ENCODE measurements around the gene DCP1A.

DCP1A gene

GRCh38 chr3:53247619-53248018, 99.7 kb downstream of the DCP1A start:
- no peak for DNase-seq (ENCODE audit: low read depth in 2 of 2)

- no peak for DNase-seq (ENCODE audit: low read depth in 2 of 2)
Observed at GRCh38 chr3:53244271-53244670, 103.1 kb downstream of the DCP1A start.

GRCh38 chr3:53243785-53244184, 103.6 kb downstream of the DCP1A start:
- DNase-seq (ENCODE audit: low read depth in 2 of 2) = no peak

- DNase-seq (ENCODE audit: low read depth in 2 of 2) = no peak
Observed at GRCh38 chr3:53243165-53243564, 104.2 kb downstream of the DCP1A start.

- no peak for DNase-seq (ENCODE audit: low read depth in 2 of 2)
Observed at GRCh38 chr3:53242642-53243041, 104.7 kb downstream of the DCP1A start.

- no peak for DNase-seq (ENCODE audit: low read depth in 2 of 2)
Observed at GRCh38 chr3:53242155-53242554, 105.2 kb downstream of the DCP1A start.

GRCh38 chr3:53240989-53241972, 106.1 kb downstream of the DCP1A start:
- no peak for DNase-seq (ENCODE audit: low read depth in 2 of 2)

GRCh38 chr3:53239800-53240199, 107.5 kb downstream of the DCP1A start:
- DNase-seq (ENCODE audit: low read depth in 2 of 2) = no peak

- no peak for DNase-seq (ENCODE audit: low read depth in 2 of 2)
Observed at GRCh38 chr3:53238886-53239285, 108.5 kb downstream of the DCP1A start.

- DNase-seq (ENCODE audit: low read depth in 2 of 2) = no peak
Observed at GRCh38 chr3:53238051-53238850, 109.1 kb downstream of the DCP1A start.

- DNase-seq (ENCODE audit: low read depth in 2 of 2) = no peak
Observed at GRCh38 chr3:53236112-53236841, 111.1 kb downstream of the DCP1A start.

GRCh38 chr3:53235545-53235944, 111.8 kb downstream of the DCP1A start:
- DNase-seq (ENCODE audit: low read depth in 2 of 2) = no peak

GRCh38 chr3:53234841-53235232, 112.5 kb downstream of the DCP1A start:
- DNase-seq (ENCODE audit: low read depth in 2 of 2) = no peak

GRCh38 chr3:53234130-53234840, 113.1 kb downstream of the DCP1A start:
- DNase-seq (ENCODE audit: low read depth in 2 of 2) = no peak

Data from stimulated activated CD8-positive, alpha-beta memory T cell treated with anti-CD3 and anti-CD28 coated beads, Interleukin-2, amount 100 ng/mL, for 48 hours (primary cell).